ENCODE results near the gene MVP.

GRCh38 chr16:29826342-29826695 is 6.1 kb downstream of the MVP start:
- TF ChIP-seq CTCF (IDR thresholded peaks at IDR 0.05) (no peak), POLR2A (IDR thresholded peaks at IDR 0.05) (no peak)

All from tibial nerve (tissue), 3 donors.